Measurements from ENCODE around the gene ZNF445.
"Not testable (repeated sequence)": the region's sequence is repeated elsewhere in the genome, so short reads cannot be mapped to it uniquely, and the experiment has no call there.

ZNF445 gene

GRCh38 chr3:44400771-44401170, 76.7 kb downstream of the ZNF445 start:
- Histone ChIP-seq H3K4me3 (ENCODE audit: extremely low read depth, insufficient read depth, low read length, poor library complexity, severe bottlenecking) (no peak overlapping the region), H3K27ac (ENCODE audit: low read depth, low read length, severe bottlenecking) (no peak overlapping the region), H3K36me3 (ENCODE audit: control insufficient read depth, insufficient read depth, low read length) (no peaks in the 10 kb centered on the region), H3K9me3 (ENCODE audit: control insufficient read depth, low read length) (no peaks in the 10 kb centered on the region), H3K4me1 (ENCODE audit: control insufficient read depth, insufficient read depth, low read length, poor library complexity, severe bottlenecking) (no peaks in the 10 kb centered on the region)
- 67 to 100% methylated on average over 1 of the region's 2 CpGs for WGBS, 2 experiments (ENCODE audit: insufficient coverage in 2 of 2)

GRCh38 chr3:44398853-44399252, 78.6 kb downstream of the ZNF445 start:
- WGBS, 2 experiments (ENCODE audit: insufficient coverage in 2 of 2) = 71 to 100% methylated on average over 1 of the region's 4 CpGs
- Histone ChIP-seq H3K9me3 (ENCODE audit: control insufficient read depth, low read length) (no peaks in the 10 kb centered on the region), H3K4me3 (ENCODE audit: extremely low read depth, insufficient read depth, low read length, poor library complexity, severe bottlenecking) (no peak overlapping the region), H3K36me3 (ENCODE audit: control insufficient read depth, insufficient read depth, low read length) (no peaks in the 10 kb centered on the region), H3K4me1 (ENCODE audit: control insufficient read depth, insufficient read depth, low read length, poor library complexity, severe bottlenecking) (no peaks in the 10 kb centered on the region), H3K27ac (ENCODE audit: low read depth, low read length, severe bottlenecking) (no peak overlapping the region)

DNA sequence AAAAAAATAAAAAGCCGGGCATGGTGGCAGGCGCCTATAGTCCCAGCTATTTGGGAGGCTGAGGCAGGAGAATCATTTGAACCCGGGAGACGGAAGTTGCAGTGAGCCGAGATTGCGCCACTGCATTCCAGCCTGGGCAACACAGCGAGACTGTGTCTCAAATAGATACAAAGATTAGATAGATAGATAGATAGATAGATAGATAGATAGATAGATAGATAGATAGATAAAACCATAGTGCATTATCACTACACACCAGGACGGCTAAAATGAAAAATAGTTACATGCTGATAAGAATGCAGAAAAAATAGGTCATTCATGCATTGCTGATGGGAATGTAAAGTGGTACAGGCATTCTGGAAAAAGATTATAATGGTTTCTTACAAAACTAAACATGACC, 79.2 kb downstream of the ZNF445 start:
- not testable (repeated sequence) for H3K4me1 ChIP-seq (ENCODE audit: control insufficient read depth, insufficient read depth, low read length, poor library complexity, severe bottlenecking); H3K27ac ChIP-seq (ENCODE audit: low read depth, low read length, severe bottlenecking)
- WGBS, 2 experiments (ENCODE audit: insufficient coverage in 2 of 2) = 94 to 100% methylated on average over 4 to 5 of the region's 8 CpGs

GRCh38 chr3:44396200-44397171, 81.0 kb downstream of the ZNF445 start:
- no peak overlapping the region for H3K27ac ChIP-seq (ENCODE audit: low read depth, low read length, severe bottlenecking)
- H3K36me3 ChIP-seq (ENCODE audit: control insufficient read depth, insufficient read depth, low read length) = no peaks in the 10 kb centered on the region
- H3K4me3 ChIP-seq (ENCODE audit: extremely low read depth, insufficient read depth, low read length, poor library complexity, severe bottlenecking) = no peak overlapping the region
- H3K9me3 ChIP-seq (ENCODE audit: control insufficient read depth, low read length) = no peaks in the 10 kb centered on the region
- no peaks in the 10 kb centered on the region for H3K4me1 ChIP-seq (ENCODE audit: control insufficient read depth, insufficient read depth, low read length, poor library complexity, severe bottlenecking)
- WGBS, 2 experiments (ENCODE audit: insufficient coverage in 2 of 2) = 94 to 99% methylated on average over 5 to 7 of the region's 9 CpGs

More for the DNA sequence above, 79.2 kb downstream of the ZNF445 start:
- H3K36me3 ChIP-seq (ENCODE audit: control insufficient read depth, insufficient read depth, low read length); H3K4me3 ChIP-seq (ENCODE audit: extremely low read depth, insufficient read depth, low read length, poor library complexity, severe bottlenecking); H3K9me3 ChIP-seq (ENCODE audit: control insufficient read depth, low read length): not testable (repeated sequence)

DNA sequence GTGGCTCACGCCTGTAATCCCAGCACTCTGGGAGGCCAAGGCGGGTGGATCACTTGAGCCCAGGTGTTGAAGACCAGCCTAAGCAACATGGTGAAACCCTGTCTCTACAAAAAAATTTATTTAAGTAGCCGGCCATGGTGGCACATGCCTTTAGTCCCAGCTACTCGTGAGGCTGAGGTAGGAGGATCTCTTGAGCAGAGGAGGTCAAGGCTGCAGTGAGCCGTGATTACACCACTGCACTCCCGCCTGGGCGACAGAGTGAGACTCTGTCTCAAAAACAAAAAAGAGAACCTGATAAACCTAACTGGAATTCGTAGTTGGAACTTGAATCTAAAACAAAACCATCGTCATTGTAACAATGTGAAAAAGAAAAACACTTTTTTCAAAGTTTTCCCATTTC, 81.8 kb downstream of the ZNF445 start:
- 91 to 96% methylated on average over 6 to 7 of the region's 9 CpGs for WGBS, 2 experiments (ENCODE audit: insufficient coverage in 2 of 2)
- H3K4me1 ChIP-seq (ENCODE audit: control insufficient read depth, insufficient read depth, low read length, poor library complexity, severe bottlenecking) = no peaks in the 10 kb centered on the region
- no peak overlapping the region for H3K27ac ChIP-seq (ENCODE audit: low read depth, low read length, severe bottlenecking)
- no peaks in the 10 kb centered on the region for H3K36me3 ChIP-seq (ENCODE audit: control insufficient read depth, insufficient read depth, low read length)
- H3K4me3 ChIP-seq (ENCODE audit: extremely low read depth, insufficient read depth, low read length, poor library complexity, severe bottlenecking) = no peak overlapping the region
- no peaks in the 10 kb centered on the region for H3K9me3 ChIP-seq (ENCODE audit: control insufficient read depth, low read length)

DNA sequence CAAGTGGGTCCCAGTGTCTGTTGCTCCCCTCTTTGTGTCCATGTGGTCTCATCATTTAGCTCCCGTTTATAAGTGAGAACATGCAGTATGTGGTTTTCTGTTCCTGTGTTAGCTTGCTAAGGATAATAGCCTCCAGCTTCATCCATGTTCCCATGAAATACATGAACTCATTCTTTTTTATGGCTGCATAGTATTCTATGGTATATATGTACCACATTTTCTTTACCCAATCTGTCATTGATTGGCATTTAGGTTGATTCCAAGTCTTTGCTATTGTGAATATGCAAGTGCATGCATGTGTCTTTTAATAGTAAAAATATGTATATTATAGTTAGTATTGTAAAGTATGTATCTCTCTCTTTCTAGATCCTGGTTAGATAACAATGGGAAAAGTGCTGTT, 85.0 kb downstream of the ZNF445 start:
- peaks cover under 1% of the 10 kb centered on the region for H3K9me3 ChIP-seq (ENCODE audit: control insufficient read depth, low read length)
- WGBS, 2 experiments (ENCODE audit: insufficient coverage in 2 of 2) = no CpG with 5 or more reads among the region's 1 CpG

GRCh38 chr3:44387404-44387803, 90.1 kb downstream of the ZNF445 start:
- H3K27ac ChIP-seq (ENCODE audit: low read depth, low read length, severe bottlenecking) = no peak overlapping the region
- peaks cover 5% of the 10 kb centered on the region for H3K36me3 ChIP-seq (ENCODE audit: control insufficient read depth, insufficient read depth, low read length)
- WGBS, 2 experiments (ENCODE audit: insufficient coverage in 2 of 2) = 95 to 97% methylated on average over 5 to 6 of the region's 7 CpGs
- peaks cover 15% of the 10 kb centered on the region for H3K9me3 ChIP-seq (ENCODE audit: control insufficient read depth, low read length)
- no peaks in the 10 kb centered on the region for H3K4me1 ChIP-seq (ENCODE audit: control insufficient read depth, insufficient read depth, low read length, poor library complexity, severe bottlenecking)
- no peak overlapping the region for H3K4me3 ChIP-seq (ENCODE audit: extremely low read depth, insufficient read depth, low read length, poor library complexity, severe bottlenecking)

More for the DNA sequence above, 85.0 kb downstream of the ZNF445 start:
- Histone ChIP-seq H3K4me1 (ENCODE audit: control insufficient read depth, insufficient read depth, low read length, poor library complexity, severe bottlenecking) (no peaks in the 10 kb centered on the region), H3K27ac (ENCODE audit: low read depth, low read length, severe bottlenecking) (no peak overlapping the region), H3K36me3 (ENCODE audit: control insufficient read depth, insufficient read depth, low read length) (no peaks in the 10 kb centered on the region), H3K4me3 (ENCODE audit: extremely low read depth, insufficient read depth, low read length, poor library complexity, severe bottlenecking) (no peak overlapping the region)
